HEK293 (cell line): ENCODE results near the gene RAP1A.

Experiments
- CTCF ChIA-PET: fragments of 350-600 bp; formaldehyde crosslinking; extraction: SDS; loops from one replicate; lab custom pipeline; 2021; ENCODE audit warnings: antibody characterized with exemption; lab: Yijun Ruan, JAX
- POLR2A ChIA-PET: fragments of 300-600 bp; formaldehyde crosslinking; extraction: SDS; loops from one replicate; lab custom pipeline; 2020; ENCODE audit warnings: antibody characterized with exemption, inconsistent platforms; lab: Yijun Ruan, JAX
- H3K27ac ChIP-seq: fragments of 200-500 bp; sonication (Bioruptor generic); 2 replicates; pipeline ENCODE4 v1.5.1; 2014; ENCODE audit warnings: low read depth, low read length, control low read depth, inconsistent platforms; ENCODE audit errors: extremely low read depth
- H3K36me3 ChIP-seq, 2 experiments: fragments of 200-500 bp in 1 of 2; sonication (Bioruptor generic) in 1 of 2; 1 replicate in 1 of 2; 2 replicates in 1 of 2; pipeline ENCODE4 v1.5.1; 2014 to 2017; ENCODE audit warnings: inconsistent platforms in 2 of 2, low read length in 2 of 2; ENCODE audit not compliant: control insufficient read depth in 2 of 2, insufficient read depth in 1 of 2
- H3K4me1 ChIP-seq: fragments of 200-500 bp; sonication (Bioruptor generic); 2 replicates; pipeline ENCODE4 v1.5.1; 2014; ENCODE audit warnings: mild to moderate bottlenecking, low read length, inconsistent platforms; ENCODE audit not compliant: control insufficient read depth, insufficient read depth
- H3K4me3 ChIP-seq: 2 replicates; pipeline ENCODE4 v1.5.1; 2011; ENCODE audit warnings: low read depth, mild to moderate bottlenecking, control low read depth, low read length, moderate library complexity
- H3K9me3 ChIP-seq: fragments of 200-500 bp; sonication (Bioruptor generic); 2 replicates; pipeline ENCODE4 v1.5.1; 2014; ENCODE audit warnings: low read depth, low read length, inconsistent platforms; ENCODE audit not compliant: control insufficient read depth, insufficient read depth
- HOXC10 ChIP-seq: sonication (generic); formaldehyde crosslinking; IDR thresholded peaks from 2 replicates; pipeline ENCODE4 v1.8.1; 2023; ENCODE audit warnings: mild to moderate bottlenecking, missing genetic modification reagents
- KLF10 ChIP-seq: fragments of 450-650 bp; IDR thresholded peaks from 2 replicates; pipeline ENCODE4 v1.5.1; 2018; ENCODE audit warnings: missing biosample characterization, mild to moderate bottlenecking, missing genetic modification characterization
- MZF1 ChIP-seq: fragments of 450-650 bp; formaldehyde crosslinking; IDR thresholded peaks from 2 replicates; pipeline ENCODE4 v1.5.1; 2017; ENCODE audit warnings: missing biosample characterization, missing genetic modification characterization, borderline replicate concordance
- ZNF19 ChIP-seq: fragments of 450-650 bp; formaldehyde crosslinking; IDR thresholded peaks from 2 replicates; pipeline ENCODE4; 2016; ENCODE audit warnings: missing biosample characterization, missing genetic modification characterization, low read depth
- ZNF274 ChIP-seq, 2 experiments: fragments of 200-500 bp in 1 of 2; fragments of 450-650 bp in 1 of 2; sonication (Bioruptor generic) in 1 of 2; formaldehyde crosslinking in 1 of 2; IDR thresholded peaks; 2 replicates each; pipeline versions ENCODE4 v1.5.1 to v1.6.1; 2014 to 2016; ENCODE audit warnings: borderline replicate concordance in 1 of 2, inconsistent platforms in 1 of 2, low read length in 1 of 2, missing biosample characterization in 1 of 2, missing genetic modification characterization in 1 of 2
- ZNF335 ChIP-seq: fragments of 450-650 bp; formaldehyde crosslinking; conservative IDR thresholded peaks from 2 replicates; pipeline ENCODE4 v1.5.1; 2016; ENCODE audit warnings: missing biosample characterization, missing genetic modification characterization
- ZNF426 ChIP-seq: fragments of 450-650 bp; formaldehyde crosslinking; IDR thresholded peaks from 2 replicates; pipeline ENCODE4 v1.5.1; 2017; ENCODE audit warnings: missing biosample characterization, missing genetic modification characterization, mild to moderate bottlenecking, inconsistent platforms, moderate library complexity
- ZNF514 ChIP-seq: fragments of 450-650 bp; formaldehyde crosslinking; IDR thresholded peaks from 2 replicates; pipeline ENCODE4 v1.5.1; 2016; ENCODE audit warnings: missing biosample characterization, missing genetic modification characterization
- ZNF521 ChIP-seq: fragments of 450-650 bp; formaldehyde crosslinking; IDR thresholded peaks from 2 replicates; pipeline ENCODE4 v1.5.1; 2017; ENCODE audit warnings: missing biosample characterization, mild to moderate bottlenecking, missing genetic modification characterization
- ZNF626 ChIP-seq: fragments of 450-650 bp; sonication (Bioruptor Pico); formaldehyde crosslinking; IDR thresholded peaks from 2 replicates; pipeline ENCODE4 v1.5.1; 2018; ENCODE audit warnings: missing biosample characterization, missing genetic modification characterization, inconsistent platforms
- ZNF677 ChIP-seq: fragments of 450-650 bp; IDR thresholded peaks from 2 replicates; pipeline ENCODE4 v1.5.0; 2018; ENCODE audit warnings: missing biosample characterization, mild to moderate bottlenecking, missing genetic modification characterization, moderate library complexity
- ZNF707 ChIP-seq: fragments of 450-650 bp; formaldehyde crosslinking; IDR thresholded peaks from 2 replicates; pipeline ENCODE4 v1.5.1; 2016; ENCODE audit warnings: missing biosample characterization, missing genetic modification characterization
- ZNF768 ChIP-seq: fragments of 450-650 bp; formaldehyde crosslinking; IDR thresholded peaks from 2 replicates; pipeline ENCODE4 v1.5.1; 2018; ENCODE audit warnings: missing biosample characterization, mild to moderate bottlenecking, missing genetic modification characterization
- ZXDB ChIP-seq: fragments of 450-650 bp; formaldehyde crosslinking; IDR thresholded peaks from 2 replicates; pipeline ENCODE4 v1.5.1; 2016; ENCODE audit warnings: missing biosample characterization, missing genetic modification characterization
- TF ChIP-seq, protein P1 (sequence below): fragments of 450-650 bp; formaldehyde crosslinking; IDR thresholded peaks from 2 replicates; pipeline ENCODE4 v1.5.1; 2016; ENCODE audit warnings: missing biosample characterization, missing genetic modification characterization, low read depth
- TF ChIP-seq, protein P2 (sequence below): fragments of 450-650 bp; formaldehyde crosslinking; IDR thresholded peaks from 2 replicates; pipeline ENCODE4 v1.5.1; 2016; ENCODE audit warnings: missing biosample characterization, missing genetic modification characterization
- TF ChIP-seq, protein P3 (sequence below): sonication (generic); formaldehyde crosslinking; IDR thresholded peaks from 2 replicates; pipeline ENCODE4 v1.8.1; 2022; ENCODE audit warnings: mild to moderate bottlenecking, moderate library complexity, missing genetic modification reagents
- TF ChIP-seq, protein P4 (sequence below): fragments of 450-650 bp; formaldehyde crosslinking; IDR thresholded peaks from 2 replicates; pipeline ENCODE4 v1.5.1; 2016; ENCODE audit warnings: missing biosample characterization, missing genetic modification characterization
- TF ChIP-seq, protein P5 (sequence below): fragments of 450-650 bp; formaldehyde crosslinking; IDR thresholded peaks from 2 replicates; pipeline ENCODE4 v1.5.1; 2017; ENCODE audit warnings: missing biosample characterization, mild to moderate bottlenecking, missing genetic modification characterization, moderate library complexity
- TF ChIP-seq, protein P6 (sequence below): fragments of 450-650 bp; formaldehyde crosslinking; IDR thresholded peaks from 2 replicates; pipeline ENCODE4 v1.5.1; 2016; ENCODE audit warnings: missing biosample characterization, missing genetic modification characterization

The RAP1A gene

DNA sequence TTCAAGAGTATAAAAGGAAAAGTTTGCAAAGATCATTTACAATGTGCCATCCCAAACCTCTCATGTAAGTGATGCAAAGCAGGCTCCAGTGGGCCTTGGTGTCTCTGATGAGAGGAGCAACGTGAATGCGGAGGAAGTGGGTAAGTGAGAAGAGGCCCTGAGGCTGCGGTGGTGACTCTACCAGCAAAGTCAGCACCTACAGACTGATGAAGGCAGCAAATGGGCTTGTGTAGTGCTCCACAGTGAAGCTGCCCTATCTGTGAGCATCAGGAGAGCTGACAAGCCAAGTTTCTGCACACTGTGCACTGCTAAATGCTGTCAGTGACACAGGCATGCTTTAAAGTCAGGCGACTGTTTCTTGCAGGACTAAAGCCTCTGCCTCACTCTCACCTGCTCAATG lies 15.6 kb upstream of the RAP1A start (continued):
- no peak for TF ChIP-seq ZNF521 (tag by site-specific recombination)
- no peak for TF ChIP-seq ZNF335 (tag by site-specific recombination)
- TF ChIP-seq, protein P1, sequence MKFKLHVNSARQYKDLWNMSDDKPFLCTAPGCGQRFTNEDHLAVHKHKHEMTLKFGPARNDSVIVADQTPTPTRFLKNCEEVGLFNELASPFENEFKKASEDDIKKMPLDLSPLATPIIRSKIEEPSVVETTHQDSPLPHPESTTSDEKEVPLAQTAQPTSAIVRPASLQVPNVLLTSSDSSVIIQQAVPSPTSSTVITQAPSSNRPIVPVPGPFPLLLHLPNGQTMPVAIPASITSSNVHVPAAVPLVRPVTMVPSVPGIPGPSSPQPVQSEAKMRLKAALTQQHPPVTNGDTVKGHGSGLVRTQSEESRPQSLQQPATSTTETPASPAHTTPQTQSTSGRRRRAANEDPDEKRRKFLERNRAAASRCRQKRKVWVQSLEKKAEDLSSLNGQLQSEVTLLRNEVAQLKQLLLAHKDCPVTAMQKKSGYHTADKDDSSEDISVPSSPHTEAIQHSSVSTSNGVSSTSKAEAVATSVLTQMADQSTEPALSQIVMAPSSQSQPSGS, result no peak
- TF ChIP-seq ZNF514 (tag by site-specific recombination), result no peak
- TF ChIP-seq, protein P2, sequence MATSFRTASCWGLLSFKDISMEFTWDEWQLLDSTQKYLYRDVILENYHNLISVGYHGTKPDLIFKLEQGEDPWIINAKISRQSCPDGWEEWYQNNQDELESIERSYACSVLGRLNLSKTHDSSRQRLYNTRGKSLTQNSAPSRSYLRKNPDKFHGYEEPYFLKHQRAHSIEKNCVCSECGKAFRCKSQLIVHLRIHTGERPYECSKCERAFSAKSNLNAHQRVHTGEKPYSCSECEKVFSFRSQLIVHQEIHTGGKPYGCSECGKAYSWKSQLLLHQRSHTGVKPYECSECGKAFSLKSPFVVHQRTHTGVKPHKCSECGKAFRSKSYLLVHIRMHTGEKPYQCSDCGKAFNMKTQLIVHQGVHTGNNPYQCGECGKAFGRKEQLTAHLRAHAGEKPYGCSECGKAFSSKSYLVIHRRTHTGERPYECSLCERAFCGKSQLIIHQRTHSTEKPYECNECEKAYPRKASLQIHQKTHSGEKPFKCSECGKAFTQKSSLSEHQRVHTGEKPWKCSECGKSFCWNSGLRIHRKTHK, result no peak
- TF ChIP-seq, protein P3, sequence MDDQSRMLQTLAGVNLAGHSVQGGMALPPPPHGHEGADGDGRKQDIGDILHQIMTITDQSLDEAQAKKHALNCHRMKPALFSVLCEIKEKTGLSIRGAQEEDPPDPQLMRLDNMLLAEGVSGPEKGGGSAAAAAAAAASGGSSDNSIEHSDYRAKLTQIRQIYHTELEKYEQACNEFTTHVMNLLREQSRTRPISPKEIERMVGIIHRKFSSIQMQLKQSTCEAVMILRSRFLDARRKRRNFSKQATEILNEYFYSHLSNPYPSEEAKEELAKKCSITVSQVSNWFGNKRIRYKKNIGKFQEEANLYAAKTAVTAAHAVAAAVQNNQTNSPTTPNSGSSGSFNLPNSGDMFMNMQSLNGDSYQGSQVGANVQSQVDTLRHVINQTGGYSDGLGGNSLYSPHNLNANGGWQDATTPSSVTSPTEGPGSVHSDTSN (CRISPR knock-in tag), result no peak
- TF ChIP-seq ZNF707, result no peak
- no peak for TF ChIP-seq HOXC10 (CRISPR knock-in tag)
- no peak for TF ChIP-seq ZNF274 (IDR thresholded peaks at IDR 0.05; ENCODE audit: low read length)
- no peak for TF ChIP-seq ZNF274 (tag by site-specific recombination; IDR thresholded peaks at IDR 0.05; ENCODE audit: borderline replicate concordance)

DNA sequence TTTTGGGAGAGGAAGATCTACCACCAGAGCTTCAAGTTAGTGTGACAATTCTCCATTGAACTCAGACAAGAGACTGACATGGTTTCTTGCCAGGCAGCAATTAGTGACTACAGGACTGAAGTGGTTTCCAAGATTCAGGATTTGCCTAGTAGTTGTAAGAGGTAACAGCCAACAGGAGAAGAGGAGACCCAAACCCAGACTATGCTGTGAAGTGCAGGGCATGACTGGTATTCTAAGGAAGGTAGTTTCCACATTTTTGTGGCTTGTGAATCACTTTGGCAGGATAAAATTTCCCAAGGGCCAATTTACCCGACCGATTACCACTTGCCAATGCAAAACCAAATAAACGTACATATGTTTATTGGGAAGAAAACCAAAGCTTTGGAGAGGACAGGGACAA lies 14.7 kb upstream of the RAP1A start:
- H3K9me3 ChIP-seq, result no peaks in the 10 kb centered on the region
- no peak overlapping the region for H3K4me3 ChIP-seq
- CTCF ChIA-PET, result no interaction called here
- no peaks in the 10 kb centered on the region for H3K36me3 ChIP-seq
- no peak overlapping the region for H3K27ac ChIP-seq
- TF ChIP-seq, protein P4, sequence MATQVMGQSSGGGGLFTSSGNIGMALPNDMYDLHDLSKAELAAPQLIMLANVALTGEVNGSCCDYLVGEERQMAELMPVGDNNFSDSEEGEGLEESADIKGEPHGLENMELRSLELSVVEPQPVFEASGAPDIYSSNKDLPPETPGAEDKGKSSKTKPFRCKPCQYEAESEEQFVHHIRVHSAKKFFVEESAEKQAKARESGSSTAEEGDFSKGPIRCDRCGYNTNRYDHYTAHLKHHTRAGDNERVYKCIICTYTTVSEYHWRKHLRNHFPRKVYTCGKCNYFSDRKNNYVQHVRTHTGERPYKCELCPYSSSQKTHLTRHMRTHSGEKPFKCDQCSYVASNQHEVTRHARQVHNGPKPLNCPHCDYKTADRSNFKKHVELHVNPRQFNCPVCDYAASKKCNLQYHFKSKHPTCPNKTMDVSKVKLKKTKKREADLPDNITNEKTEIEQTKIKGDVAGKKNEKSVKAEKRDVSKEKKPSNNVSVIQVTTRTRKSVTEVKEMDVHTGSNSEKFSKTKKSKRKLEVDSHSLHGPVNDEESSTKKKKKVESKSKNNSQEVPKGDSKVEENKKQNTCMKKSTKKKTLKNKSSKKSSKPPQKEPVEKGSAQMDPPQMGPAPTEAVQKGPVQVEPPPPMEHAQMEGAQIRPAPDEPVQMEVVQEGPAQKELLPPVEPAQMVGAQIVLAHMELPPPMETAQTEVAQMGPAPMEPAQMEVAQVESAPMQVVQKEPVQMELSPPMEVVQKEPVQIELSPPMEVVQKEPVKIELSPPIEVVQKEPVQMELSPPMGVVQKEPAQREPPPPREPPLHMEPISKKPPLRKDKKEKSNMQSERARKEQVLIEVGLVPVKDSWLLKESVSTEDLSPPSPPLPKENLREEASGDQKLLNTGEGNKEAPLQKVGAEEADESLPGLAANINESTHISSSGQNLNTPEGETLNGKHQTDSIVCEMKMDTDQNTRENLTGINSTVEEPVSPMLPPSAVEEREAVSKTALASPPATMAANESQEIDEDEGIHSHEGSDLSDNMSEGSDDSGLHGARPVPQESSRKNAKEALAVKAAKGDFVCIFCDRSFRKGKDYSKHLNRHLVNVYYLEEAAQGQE (tag by site-specific recombination), result no peak
- TF ChIP-seq ZNF19 (tag by site-specific recombination), result no peak
- TF ChIP-seq ZNF426 (tag by site-specific recombination), result no peak
- no peak for TF ChIP-seq ZNF626 (tag by site-specific recombination)
- TF ChIP-seq, all 188 proteins: peak for 0
- no peaks in the 10 kb centered on the region for H3K4me1 ChIP-seq
- POLR2A ChIA-PET, result no interaction called here

DNA sequence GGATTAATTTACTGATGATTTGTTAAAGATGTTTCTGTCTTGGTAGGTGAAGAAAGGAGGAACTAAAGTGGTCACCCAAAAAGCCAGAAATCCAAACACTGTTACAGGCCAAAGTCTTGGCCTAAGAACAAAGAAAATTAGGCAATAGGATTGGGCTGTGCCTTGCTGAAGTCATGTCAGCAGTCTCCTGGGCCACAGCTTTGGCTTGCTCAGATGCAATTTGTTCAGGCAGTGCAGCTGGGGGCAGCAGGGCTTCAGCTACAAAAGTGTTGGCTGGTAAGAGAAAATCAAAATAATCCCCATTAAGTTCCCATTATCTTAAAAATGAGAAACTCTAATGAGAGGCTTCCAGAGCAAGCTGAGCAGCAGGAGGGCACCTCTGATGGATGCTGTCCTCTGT lies 14.0 kb upstream of the RAP1A start:
- Histone ChIP-seq H3K27ac (no peak overlapping the region), H3K36me3 (no peaks in the 10 kb centered on the region), H3K9me3 (no peaks in the 10 kb centered on the region), H3K4me3 (no peak overlapping the region), H3K4me1 (no peaks in the 10 kb centered on the region)
- ChIA-PET POLR2A (no interaction called here), CTCF (no interaction called here)
- TF ChIP-seq KLF10 (no peak), MZF1 (tag by site-specific recombination) (no peak), ZNF768 (no peak), ZXDB (tag by site-specific recombination) (no peak), ZNF677 (tag by site-specific recombination) (no peak)
- TF ChIP-seq, protein P5, sequence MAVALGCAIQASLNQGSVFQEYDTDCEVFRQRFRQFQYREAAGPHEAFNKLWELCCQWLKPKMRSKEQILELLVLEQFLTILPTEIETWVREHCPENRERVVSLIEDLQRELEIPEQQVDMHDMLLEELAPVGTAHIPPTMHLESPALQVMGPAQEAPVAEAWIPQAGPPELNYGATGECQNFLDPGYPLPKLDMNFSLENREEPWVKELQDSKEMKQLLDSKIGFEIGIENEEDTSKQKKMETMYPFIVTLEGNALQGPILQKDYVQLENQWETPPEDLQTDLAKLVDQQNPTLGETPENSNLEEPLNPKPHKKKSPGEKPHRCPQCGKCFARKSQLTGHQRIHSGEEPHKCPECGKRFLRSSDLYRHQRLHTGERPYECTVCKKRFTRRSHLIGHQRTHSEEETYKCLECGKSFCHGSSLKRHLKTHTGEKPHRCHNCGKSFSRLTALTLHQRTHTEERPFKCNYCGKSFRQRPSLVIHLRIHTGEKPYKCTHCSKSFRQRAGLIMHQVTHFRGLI (tag by site-specific recombination), result no peak
- TF ChIP-seq, protein P6, sequence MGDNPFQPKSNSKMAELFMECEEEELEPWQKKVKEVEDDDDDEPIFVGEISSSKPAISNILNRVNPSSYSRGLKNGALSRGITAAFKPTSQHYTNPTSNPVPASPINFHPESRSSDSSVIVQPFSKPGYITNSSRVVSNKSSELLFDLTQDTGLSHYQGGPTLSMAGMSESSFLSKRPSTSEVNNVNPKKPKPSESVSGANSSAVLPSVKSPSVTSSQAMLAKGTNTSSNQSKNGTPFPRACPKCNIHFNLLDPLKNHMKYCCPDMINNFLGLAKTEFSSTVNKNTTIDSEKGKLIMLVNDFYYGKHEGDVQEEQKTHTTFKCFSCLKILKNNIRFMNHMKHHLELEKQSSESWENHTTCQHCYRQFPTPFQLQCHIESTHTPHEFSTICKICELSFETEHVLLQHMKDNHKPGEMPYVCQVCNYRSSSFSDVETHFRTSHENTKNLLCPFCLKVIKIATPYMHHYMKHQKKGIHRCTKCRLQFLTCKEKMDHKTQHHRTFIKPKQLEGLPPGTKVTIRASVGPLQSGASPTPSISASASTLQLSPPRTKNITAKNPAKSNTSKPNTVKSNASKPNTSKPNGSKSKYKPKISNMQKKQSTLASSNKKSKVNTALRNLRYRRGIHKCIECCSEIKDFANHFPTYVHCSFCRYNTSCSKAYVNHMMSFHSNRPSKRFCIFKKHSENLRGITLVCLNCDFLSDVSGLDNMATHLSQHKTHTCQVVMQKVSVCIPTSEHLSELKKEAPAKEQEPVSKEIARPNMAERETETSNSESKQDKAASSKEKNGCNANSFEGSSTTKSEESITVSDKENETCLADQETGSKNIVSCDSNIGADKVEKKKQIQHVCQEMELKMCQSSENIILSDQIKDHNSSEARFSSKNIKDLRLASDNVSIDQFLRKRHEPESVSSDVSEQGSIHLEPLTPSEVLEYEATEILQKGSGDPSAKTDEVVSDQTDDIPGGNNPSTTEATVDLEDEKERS (tag by site-specific recombination), result no peak
